Glomerular visceral epithelial cell (primary cell): ENCODE measurements around the gene CDYL.
"Not testable (repeated sequence)": the region's sequence is repeated elsewhere in the genome, so short reads cannot be mapped to it uniquely, and the experiment has no call there.

Source experiments
- DNase-seq: peaks from one replicate; pipeline ENCODE4 v3.0.0-alpha.2; 2016; ENCODE audit errors: extremely low spot score

Gene CDYL

DNA sequence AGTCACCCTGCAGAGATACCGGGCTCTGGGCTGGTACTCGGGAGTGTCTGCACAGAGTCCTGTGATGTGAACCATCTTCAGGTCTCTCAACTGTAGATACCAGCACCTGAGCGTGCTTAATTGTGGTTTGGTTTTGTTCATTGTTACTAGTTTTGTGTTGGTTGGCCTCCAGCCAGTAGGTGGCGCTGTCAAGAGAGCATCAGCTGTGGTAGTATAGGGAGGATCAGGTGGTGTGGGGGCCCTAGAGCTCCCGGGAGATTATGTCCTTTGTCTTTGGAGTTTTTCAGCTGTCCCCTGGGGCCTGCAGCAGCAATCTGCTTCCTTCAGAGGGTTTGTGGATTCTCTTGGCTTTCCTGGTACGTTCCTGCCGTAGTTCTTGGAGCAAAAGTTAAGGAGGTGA lies 67.9 kb downstream of the CDYL start:
- DNase-seq, result no peak

DNA sequence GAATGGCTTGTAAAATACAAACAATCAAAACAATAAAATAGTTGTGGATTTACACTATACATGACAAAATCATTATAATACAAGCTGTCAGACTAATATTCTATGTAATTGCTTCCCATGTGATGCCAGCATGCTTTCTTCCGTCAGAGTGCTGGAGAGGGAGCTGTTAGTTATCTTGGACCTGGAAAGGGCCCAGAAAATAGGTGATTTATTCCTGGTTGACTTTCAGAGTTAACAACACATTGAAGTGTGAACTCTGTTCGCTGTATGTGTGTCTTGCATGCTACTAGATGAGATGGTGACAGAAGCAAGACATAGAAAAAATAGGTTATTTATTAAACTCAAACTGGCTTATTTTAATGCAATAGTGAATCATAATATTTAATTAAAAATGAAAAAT lies 70.2 kb downstream of the CDYL start:
- no peak for DNase-seq

DNA sequence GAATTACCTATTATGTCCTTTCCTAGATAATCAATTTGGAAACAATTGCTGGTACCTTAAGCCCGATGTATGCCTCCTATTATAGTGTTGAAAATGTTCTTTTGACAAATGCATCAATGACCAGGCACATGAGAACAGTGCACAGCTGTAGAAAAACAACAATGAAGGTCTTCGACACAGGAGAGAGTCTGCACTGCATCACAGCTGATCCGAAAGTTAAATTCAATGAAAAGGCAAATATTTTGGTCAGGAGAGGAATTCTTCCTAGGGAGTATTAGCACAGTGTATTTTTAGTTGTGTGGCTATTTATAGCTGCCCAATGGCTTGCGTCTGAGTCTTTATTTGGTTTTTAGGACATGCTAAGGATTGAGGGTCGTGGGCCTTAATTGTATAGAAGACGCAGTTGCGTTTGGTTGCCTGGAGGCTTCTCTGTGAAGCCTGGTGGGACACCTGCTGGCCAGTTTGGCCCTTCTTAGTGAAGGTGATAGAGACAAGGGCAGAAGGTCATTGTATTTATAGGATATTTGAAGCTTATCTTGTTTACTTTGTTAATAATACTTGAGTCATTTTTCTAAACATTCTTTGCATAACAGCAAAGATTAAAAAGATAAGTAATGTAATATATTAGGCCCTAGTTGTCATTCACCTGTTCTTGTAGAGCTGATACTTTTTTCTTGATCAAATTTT lies 72.3 kb downstream of the CDYL start:
- DNase-seq, result no peak

DNA sequence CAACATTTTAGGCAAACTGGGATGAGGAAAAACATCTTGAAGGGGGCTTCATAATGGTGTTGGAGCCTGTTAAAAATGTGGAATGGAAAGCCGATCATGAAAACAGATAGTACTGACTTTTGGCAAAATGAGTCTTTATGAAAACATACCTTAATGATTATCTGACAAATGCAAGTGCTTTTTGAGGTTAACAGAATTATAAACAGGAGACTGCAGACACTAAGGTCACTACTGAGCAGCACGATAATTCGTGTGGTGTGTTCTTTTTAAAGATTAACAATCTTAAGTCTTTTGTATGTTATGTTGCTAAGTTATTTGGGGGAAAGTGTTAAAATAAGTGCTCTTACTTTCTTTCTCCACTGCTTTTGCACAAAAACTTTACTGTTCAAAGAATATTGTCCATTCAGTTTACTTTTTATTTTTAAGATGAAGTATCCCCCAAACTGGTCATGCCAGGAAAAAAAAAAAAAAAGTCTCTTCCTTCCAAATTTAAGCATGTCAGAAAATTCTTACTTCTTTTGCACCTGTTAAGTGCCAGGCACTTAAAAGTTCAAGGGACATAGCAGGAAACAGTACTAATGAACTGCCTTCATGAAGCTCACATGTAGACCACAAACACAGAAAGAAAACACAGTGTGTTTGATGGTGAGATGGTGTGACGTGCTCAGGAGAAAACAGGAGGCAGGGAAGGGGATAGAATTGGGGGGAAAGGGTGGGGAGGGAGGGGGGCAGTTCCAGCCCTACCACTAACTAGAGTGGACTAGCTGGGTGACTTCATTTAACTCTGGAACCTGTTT lies 73.2 kb downstream of the CDYL start:
- DNase-seq, result no peak

DNA sequence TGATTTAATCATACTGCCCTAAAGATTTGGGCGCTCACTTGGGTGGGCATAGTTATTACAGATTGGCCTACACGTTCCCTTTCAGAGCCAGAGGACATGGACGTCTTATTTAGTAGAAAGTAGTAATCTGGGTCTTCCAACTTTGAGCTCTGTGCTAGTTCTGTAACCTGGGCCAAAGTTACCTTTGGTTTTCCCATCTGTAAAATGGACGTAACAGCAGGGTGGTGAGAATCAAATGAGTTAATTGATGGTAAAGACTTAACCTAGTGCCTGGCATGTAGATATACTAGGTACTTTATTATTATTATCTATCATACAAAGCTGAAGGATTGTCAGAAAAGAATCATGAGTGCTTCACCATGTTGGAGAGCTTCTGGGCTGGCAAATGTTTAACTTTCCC lies 74.8 kb downstream of the CDYL start:
- DNase-seq, result no peak

DNA sequence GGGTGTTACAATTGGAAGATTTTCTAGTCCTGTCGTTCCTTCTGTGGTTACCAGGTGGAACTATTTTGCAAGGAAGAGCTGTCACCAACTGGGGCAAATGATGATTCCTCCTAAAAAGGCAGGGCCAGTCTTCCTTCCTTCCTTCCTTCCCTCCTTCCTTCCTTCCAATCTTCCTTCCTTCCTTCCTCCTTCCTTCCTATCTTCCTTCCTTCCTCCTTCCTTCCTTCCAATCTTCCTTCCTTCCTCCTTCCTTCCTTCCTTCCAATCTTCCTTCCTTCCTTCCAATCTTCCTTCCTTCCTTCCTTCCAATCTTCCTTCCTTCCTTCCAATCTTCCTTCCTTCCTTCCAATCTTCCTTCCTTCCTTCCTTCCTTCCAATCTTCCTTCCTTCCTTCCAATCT lies 76.0 kb downstream of the CDYL start:
- DNase-seq, result not testable (repeated sequence)

DNA sequence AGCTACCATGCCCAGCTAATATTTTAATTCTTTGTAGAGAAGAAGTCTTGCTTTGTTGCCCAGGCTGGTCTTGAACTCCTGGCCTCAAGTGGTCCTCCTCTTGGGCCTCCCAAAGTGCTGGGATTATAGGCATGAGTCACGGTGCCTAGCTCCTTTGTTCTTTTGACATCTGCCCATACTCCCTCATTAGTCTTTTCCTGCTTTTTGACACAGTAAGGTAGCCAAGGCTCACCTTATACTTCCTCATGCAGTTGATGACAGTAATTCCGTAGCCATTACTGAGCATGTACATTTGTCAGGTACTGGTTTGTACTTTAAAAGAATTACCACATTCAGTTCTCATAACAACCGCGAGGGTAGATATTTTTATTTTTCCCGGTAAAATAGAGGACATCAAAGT lies 76.7 kb downstream of the CDYL start:
- DNase-seq, result no peak

DNA sequence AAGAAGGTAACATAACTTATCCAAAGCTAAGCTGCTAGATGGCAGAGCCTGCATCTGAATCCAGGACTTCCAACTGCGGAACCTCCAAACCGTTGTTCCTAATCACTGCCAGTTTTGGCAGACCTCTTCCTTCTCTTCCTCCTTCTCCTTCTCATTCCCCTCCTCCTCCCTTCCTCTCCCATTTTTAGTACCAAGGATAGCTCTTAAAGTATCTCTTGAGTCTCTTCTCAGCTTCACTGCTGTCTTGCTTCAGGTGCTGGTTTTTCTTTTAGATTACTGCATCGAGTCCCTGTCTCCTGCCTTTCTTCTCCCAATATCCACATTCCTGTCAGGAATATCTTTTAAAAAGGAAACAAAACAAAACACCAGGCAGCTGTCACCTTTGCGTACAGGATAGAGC lies 77.1 kb downstream of the CDYL start:
- no peak for DNase-seq

DNA sequence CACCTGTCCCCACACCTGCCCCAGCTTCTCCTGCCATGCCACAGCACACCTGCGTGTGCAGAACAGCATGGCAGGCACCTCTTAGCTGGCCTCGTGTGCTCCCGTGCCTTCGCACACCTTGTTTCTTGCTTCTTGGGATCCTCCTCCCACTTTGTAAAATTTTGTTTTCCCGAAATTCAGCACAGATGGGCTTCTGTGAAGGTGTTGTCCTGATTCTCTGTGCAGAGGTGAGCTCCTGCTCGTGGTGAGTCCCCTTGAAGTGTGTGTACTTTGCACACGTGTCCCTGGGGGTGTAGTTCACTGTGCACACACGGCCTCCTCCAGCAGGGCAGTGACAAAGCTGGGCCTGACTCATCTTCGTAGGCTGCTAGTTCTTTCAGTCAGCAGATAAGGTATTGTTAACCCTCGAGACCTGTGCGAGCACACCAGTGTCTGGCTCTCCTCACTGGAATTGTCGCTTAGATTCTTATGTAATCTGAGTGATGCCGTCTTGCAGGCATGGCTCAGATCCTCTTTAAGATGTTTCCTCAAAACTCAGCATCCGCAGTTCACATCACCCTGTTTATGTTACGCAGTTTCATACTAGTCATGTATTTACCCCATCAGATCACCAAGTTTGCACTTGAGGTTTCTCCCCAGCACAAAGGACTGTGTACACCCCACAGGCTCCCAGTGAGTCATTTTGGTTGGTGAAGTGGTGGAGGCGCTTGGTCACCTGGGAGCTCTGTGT lies 77.7 kb downstream of the CDYL start:
- no peak for DNase-seq

DNA sequence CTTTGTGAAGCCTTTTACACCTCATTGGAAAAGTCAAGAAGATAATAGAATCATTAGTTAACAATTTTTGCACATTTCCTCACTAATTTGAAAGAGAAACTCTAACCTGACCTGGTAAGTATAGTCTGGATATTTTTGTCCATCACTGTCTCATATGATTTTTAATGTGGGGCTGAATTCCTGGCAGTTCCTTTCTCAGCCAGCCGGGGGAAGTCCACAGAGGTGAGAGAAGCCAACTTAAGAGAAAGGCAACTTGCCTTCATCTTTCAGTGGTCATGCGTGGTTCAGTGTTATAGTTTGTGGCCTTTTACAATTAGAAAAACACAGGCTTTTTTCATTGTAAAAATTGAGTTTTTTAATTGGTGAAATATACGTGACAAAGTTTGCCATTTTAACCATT lies 80.6 kb downstream of the CDYL start:
- DNase-seq, result no peak

DNA sequence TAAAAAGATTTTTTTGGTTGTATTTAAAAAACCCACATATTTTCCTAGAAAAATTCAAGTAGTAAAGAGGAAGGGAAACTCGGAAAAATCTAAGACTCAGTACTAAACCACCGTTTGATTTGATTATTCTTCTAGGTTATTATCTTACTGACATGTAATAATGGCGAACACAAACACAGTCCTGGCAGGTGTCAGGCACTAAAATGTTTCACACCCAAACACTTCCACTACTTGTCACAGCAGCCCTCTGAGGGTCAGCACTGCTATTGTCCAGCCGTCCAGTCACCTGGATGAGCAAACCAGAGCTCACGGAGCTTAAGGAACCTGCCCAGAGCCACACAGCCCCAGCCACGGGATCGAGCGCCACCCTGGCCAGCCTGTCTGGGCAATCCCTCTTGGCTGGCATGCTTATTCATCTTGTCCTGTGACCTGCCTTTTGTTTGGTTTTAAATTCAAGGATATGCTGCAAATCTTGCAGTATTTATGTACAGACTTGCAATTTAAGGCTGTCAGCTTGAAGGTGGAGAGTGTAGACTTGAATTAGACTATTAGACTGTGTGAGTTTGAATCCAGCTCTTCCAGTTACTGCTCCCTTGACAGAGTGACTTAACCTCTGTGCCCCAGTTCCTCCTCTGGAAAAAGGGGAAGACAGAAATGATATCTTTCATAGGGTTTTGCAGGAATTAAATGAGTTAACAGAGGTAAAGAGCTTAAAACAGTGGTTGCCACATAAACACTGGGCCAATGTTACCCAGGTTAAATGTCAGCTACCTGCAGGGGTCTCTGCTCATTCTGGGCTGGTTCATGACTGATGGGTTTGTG lies 82.2 kb downstream of the CDYL start:
- no peak for DNase-seq

DNA sequence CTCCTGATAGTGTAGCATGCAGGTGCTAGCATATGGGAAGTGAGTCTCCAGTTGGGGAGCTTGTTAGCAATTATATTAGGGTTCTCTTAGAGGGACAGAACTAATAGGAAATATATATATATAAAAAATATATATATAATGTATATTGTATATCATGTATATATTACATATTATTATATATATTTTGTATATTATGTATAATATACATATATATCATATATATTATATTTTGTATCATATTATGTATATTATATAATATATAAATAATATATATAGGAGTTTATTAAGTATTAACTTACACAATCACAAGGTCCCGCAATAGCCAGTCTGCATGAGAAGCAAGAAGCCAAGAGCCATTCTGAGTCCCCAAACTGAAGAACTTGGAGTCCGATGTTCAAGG lies 84.2 kb downstream of the CDYL start:
- no peak for DNase-seq

DNA sequence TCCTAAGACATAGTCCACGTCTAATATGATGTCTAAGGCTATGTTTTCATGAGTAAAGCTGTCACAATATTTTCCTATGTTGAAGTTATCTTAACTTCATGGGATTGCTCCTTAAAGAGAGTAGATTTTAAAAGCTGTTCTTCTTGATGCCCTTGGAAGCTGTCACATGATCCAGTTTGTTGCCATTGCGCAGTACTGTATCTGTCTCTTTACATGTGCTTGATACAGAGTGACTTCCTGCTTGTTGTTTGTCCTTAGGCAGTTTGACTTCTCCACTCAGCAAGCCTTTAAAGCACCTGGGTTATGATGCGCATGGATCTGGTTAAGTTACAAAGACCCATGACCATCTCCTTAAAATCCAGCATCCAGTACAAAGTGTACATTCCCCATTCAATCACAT lies 85.4 kb downstream of the CDYL start:
- no peak for DNase-seq

DNA sequence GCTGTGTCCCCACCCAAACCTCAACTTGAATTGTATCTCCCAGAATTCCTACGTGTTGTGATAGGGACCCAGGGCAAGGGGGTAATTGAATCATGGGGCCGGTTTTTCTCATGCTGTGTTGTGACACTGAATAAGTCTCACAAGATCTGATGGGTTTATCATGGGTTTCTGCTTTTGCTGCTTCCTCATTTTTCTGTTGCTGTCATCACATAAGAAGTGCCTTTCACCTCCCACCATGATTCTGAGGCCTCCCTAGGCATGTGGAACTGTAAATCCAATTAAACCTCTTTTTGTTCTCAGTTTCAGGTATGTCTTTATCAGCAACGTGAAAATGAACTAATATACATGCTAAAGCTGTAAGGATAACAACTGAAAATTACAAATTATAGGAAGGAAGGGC lies 88.3 kb downstream of the CDYL start:
- no peak for DNase-seq

DNA sequence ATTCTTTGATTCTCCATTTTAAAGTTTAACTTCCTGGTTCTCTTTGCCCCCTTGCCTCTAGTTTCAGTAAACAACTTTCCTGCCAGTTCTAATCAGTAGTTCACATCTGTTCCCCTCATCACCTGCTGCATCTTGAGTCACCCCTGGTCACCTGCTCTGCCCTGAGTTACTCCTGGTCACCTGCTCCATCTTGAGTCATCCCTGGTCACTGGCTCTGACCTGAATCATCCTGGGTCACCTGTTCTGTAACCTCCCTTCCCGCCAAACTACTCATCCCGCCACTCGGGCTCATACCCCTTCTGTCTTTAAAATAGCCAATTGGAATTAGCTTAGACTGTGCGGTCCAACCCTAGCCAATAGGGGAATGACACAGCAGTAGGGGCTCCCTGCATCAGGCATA lies 88.8 kb downstream of the CDYL start:
- not testable (repeated sequence) for DNase-seq

DNA sequence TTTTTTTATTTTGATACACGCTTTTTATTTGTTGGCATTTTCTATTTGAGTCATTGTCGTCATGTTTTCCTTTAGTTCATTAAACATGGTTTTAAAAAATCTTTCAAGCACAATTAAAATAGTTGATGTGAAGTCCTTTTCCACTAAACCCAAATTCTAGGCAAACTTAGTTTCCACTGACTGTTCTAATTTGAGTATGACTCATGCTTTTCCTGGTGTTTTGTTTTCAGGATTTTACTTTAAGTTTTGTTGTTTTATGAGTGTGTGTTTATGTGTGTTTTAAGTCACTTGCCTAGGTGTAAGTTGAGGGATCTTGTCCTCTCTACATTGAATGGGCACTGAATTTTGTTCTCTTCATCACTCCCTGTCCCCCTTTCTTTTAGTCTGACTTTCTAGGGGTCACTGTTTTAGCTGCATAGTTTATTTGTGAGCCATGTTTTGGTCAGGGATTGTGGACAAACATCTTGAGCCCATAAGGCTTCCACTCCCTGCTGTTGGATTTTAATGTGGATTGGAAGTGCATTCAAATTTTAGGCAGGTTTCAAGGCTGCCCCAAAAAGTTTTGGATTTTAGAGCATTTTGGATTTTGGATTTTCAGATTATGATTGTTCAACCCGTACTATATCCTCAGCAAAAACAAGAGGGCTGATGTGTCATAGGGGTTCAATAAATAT lies 94.8 kb downstream of the CDYL start:
- no peak for DNase-seq

DNA sequence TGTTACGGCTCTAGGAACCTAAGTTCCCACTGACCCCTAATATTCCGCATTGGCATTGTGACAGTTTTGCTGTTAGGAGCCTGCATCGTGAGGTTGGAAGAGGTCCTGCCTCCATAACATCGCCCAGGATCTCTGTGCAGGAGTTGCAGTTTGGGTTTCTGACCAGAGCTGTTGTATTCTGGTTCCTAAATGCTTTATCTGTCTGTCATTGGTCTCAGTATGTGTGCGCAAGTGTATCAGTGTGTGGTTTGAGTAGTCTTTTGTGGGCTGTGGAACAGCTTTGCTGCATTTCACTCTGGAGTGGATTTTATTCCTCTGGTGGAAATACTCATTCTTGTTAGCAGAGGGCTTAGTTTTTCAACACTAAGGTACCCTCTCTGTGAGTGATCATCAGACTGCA lies 95.6 kb downstream of the CDYL start:
- no peak for DNase-seq

DNA sequence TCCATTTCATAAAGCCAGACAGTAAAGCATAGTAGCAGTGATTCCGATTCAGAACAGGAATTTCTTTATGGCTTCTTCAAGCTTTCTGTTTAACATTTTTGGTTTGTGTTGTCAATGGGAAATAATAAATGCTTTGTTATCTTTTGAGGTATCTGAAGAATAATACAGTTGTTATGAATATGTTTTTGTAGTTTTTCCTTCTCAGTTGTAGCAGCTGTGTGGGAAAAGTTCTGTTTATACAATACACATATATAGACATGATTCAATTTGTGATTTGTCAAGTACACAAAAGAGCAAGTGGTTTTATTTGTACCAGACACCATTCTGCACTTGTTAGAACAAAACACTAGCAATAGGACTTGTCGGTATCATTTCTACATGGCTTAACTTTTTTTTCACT lies 96.6 kb downstream of the CDYL start:
- DNase-seq, result no peak

DNA sequence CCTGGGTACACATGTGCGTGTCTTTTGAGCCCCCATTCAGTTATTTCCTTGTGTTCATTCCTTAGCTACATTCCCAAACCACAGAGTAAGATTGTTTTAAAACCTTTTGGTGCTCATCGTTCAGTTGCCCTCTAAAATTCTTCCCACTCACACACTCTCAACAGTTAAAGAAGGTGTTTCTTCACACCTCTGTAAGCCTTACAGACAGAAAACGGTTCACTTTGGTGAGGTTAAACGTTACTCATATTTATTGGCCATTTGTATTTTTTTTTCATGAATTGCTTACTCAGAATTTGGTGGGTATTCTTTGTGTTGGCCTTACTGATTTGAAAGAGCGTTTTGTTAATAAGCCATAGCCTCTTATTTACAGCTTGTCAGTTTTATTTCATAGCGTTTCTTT lies 97.7 kb downstream of the CDYL start:
- DNase-seq, result no peak

DNA sequence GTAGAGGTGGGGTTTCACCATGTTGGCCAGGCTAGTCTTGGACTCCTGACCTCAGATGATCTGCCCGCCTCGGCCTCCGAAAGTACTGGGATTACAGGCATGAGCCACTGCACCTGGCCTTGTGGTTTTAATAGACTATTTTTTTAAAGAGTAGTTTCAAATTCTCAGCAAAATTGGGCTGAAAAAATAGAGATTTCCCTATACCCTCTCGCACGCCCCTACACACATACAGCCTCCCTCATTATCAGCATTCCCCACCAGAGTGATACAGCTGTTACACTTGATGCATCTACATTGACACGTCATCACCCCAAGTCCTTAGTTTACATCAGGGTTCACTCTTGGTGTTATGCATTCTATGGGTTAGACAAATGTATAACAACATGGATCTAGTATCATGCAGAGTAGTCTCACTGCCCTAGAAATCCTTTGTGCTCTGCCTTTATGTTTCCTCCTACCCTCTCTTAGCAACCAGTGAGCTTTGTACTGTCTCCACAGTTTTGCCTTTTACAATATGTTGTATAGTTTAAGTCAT lies 103.6 kb downstream of the CDYL start:
- DNase-seq, result no peak

DNA sequence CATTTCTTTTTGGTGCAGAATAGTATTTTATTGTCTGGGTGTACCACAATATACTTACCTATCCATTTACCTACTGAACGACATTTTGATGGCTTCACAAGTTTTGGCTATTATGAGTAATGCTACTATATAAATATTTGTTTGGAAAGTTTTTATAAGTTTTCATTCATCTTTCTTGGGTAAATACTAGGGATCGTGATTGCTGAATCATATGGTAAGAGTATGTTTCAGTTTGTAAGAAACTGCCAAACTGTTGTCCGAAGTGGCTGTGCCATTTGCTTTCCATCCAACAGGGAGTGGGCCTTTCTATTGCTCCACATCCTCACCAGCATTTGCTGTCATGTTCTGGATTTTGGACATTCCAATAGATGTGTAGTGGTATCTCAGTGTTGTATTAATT lies 104.2 kb downstream of the CDYL start:
- DNase-seq, result no peak
